K562 (cell line): ENCODE measurements around the gene MMEL1. TPM values are rescaled to one million over a fixed set of nuclear protein-coding genes. Genes with fewer than 3 reads are reported as not detected.

ENCODE experiments used
- CTCFL ChIP-seq: IDR thresholded peaks from 2 replicates; pipeline ENCODE4 v1.6.1; 2011; ENCODE audit warnings: borderline replicate concordance, low read depth, mild to moderate bottlenecking, moderate library complexity, low read length; ENCODE audit not compliant: insufficient read depth, poor library complexity, severe bottlenecking
- CXXC5 ChIP-seq: fragments of 250-450 bp; sonication (Bioruptor Pico); IDR thresholded peaks from 2 replicates; pipeline ENCODE4 v1.8.0; 2022; ENCODE audit warnings: inconsistent platforms, mild to moderate bottlenecking, moderate library complexity
- HDAC1 ChIP-seq, 2 experiments: fragments of 450-650 bp; IDR thresholded peaks; 2 replicates each; pipeline ENCODE4 v1.6.1; 2016 to 2017; ENCODE audit warnings: inconsistent platforms in 1 of 2, mild to moderate bottlenecking in 1 of 2, moderate library complexity in 1 of 2
- JUNB ChIP-seq: fragments of 450-650 bp; formaldehyde crosslinking; conservative IDR thresholded peaks from 2 replicates; pipeline ENCODE4 v1.4.0; 2020; ENCODE audit warnings: mild to moderate bottlenecking
- MED1 ChIP-seq: sonication (generic); formaldehyde crosslinking; IDR thresholded peaks from 2 replicates; pipeline ENCODE4 v1.8.1; 2023; ENCODE audit warnings: missing genetic modification reagents, borderline replicate concordance
- SIN3B ChIP-seq: fragments of 450-650 bp; IDR thresholded peaks from 2 replicates; pipeline ENCODE4 v1.6.1; 2017; ENCODE audit warnings: low read depth, mild to moderate bottlenecking, moderate library complexity
- SRSF7 ChIP-seq: fragments of 200-400 bp; formaldehyde crosslinking; optimal IDR thresholded peaks from 2 replicates; pipeline ENCODE3; 2017; ENCODE audit warnings: mild to moderate bottlenecking, low read depth, low read length
- VEZF1 ChIP-seq: fragments of 200-800 bp; sonication (Bioruptor generic); IDR thresholded peaks from 2 replicates; pipeline ENCODE4 v1.6.1; 2017; ENCODE audit warnings: missing genetic modification characterization, missing compliant biosample characterization
- ZKSCAN3 ChIP-seq: fragments of 250-450 bp; sonication (Bioruptor Pico); IDR thresholded peaks from 2 replicates; pipeline ENCODE4 v1.4.0; 2020
- ZNF436 ChIP-seq: fragments of 250-450, 450-650 bp; sonication (Bioruptor Pico); formaldehyde crosslinking; IDR thresholded peaks from 2 replicates; pipeline ENCODE4 v1.7.0; 2020; ENCODE audit warnings: mild to moderate bottlenecking
- ZNF583 ChIP-seq: fragments of 250-450 bp; sonication (Bioruptor Pico); IDR thresholded peaks from 2 replicates; pipeline ENCODE4 v1.4.0; 2020
- ZNF75A ChIP-seq: fragments of 450-650 bp; formaldehyde crosslinking; IDR thresholded peaks from 2 replicates; pipeline ENCODE4 v1.4.0; 2020; ENCODE audit warnings: mild to moderate bottlenecking
- polyA plus RNA-seq, 8 experiments: library from polyadenylated mRNA; depleted of rRNA in 4 of 8; stranded (reverse) in 5 of 8; unstranded in 3 of 8; fragments of >200 nt; fragmentation: Nextera tagmentation in 2 of 8; fragmentation: Illumina TruSeq in 1 of 8; extraction: Ambion mirVana in 2 of 8; extraction: Trizol in 1 of 8; gene quantifications; 2 replicates each; pipeline versions ENCODE4 v1.2.1 to v1.2.3, GENCODE V29; 2011 to 2014; ENCODE audit warnings: inconsistent platforms in 1 of 8, missing spikeins in 1 of 8
- total RNA-seq, 7 experiments: library from RNA; depleted of rRNA in 6 of 7; stranded (reverse); fragments of >200 nt in 6 of 7; fragmentation: Illumina TruSeq in 2 of 7; extraction: Trizol in 2 of 7; gene quantifications; 2 replicates each; pipeline versions ENCODE4 v1.2.1 to v1.2.3, GENCODE V29; 2011 to 2021; ENCODE audit warnings: low replicate concordance in 1 of 7
- TF ChIP-seq, protein P1 (sequence below), 2 experiments: fragments of 150-350 bp in 1 of 2; IDR thresholded peaks; 2 replicates each; pipeline ENCODE4 v1.6.1; 2012 to 2016; ENCODE audit warnings: low read depth in 2 of 2, low read length in 2 of 2, mild to moderate bottlenecking in 1 of 2, moderate library complexity in 1 of 2
- TF ChIP-seq, protein P2 (sequence below), 2 experiments: IDR thresholded peaks in 1 of 2; conservative IDR thresholded peaks in 1 of 2; 2 replicates each; pipeline ENCODE4 v1.6.1; 2016; ENCODE audit warnings: low read depth in 2 of 2, mild to moderate bottlenecking in 1 of 2, missing compliant biosample characterization in 1 of 2, missing genetic modification characterization in 1 of 2, moderate library complexity in 1 of 2

The MMEL1 gene
- total and polyA plus RNA-seq, 9 of the 15 experiments (the other 6 are each of a cell fraction or from before 2014, with no cell fraction given): not detected

GRCh38 chr1:2642560-2643413, 10.0 kb upstream of the MMEL1 start (continued):
- peak; percentile 87 for TF ChIP-seq VEZF1 (CRISPR knock-in tag)
- TF ChIP-seq SRSF7: no peak
- TF ChIP-seq ZNF75A (CRISPR knock-in tag): peak; percentile 55; the same call in 1 of the 2 replicates
- TF ChIP-seq, protein P1, sequence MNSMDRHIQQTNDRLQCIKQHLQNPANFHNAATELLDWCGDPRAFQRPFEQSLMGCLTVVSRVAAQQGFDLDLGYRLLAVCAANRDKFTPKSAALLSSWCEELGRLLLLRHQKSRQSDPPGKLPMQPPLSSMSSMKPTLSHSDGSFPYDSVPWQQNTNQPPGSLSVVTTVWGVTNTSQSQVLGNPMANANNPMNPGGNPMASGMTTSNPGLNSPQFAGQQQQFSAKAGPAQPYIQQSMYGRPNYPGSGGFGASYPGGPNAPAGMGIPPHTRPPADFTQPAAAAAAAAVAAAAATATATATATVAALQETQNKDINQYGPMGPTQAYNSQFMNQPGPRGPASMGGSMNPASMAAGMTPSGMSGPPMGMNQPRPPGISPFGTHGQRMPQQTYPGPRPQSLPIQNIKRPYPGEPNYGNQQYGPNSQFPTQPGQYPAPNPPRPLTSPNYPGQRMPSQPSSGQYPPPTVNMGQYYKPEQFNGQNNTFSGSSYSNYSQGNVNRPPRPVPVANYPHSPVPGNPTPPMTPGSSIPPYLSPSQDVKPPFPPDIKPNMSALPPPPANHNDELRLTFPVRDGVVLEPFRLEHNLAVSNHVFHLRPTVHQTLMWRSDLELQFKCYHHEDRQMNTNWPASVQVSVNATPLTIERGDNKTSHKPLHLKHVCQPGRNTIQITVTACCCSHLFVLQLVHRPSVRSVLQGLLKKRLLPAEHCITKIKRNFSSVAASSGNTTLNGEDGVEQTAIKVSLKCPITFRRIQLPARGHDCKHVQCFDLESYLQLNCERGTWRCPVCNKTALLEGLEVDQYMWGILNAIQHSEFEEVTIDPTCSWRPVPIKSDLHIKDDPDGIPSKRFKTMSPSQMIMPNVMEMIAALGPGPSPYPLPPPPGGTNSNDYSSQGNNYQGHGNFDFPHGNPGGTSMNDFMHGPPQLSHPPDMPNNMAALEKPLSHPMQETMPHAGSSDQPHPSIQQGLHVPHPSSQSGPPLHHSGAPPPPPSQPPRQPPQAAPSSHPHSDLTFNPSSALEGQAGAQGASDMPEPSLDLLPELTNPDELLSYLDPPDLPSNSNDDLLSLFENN (IDR thresholded peaks at IDR 0.05; ENCODE audit: low read depth in 2 of 2, low read length in 2 of 2): peak in 1 of 2 experiments; percentile 49; a peak in 2 of 4 replicates
- no peak for TF ChIP-seq ZKSCAN3 (CRISPR knock-in tag)
- 0 out of 2 replicates have a peak, but pooled peaks have one; percentile 31 for TF ChIP-seq ZNF436 (CRISPR knock-in tag)
- no peak for TF ChIP-seq MED1 (CRISPR knock-in tag)
- 0 out of 2 replicates have a peak, but pooled peaks have one; percentile 47 for TF ChIP-seq SIN3B
- peak in 1 of 2 experiments; percentile 53; a peak in 1 of 4 replicates for TF ChIP-seq HDAC1 (IDR thresholded peaks at IDR 0.05)
- TF ChIP-seq CXXC5 (CRISPR knock-in tag): peak; percentile 72
- TF ChIP-seq, protein P2, sequence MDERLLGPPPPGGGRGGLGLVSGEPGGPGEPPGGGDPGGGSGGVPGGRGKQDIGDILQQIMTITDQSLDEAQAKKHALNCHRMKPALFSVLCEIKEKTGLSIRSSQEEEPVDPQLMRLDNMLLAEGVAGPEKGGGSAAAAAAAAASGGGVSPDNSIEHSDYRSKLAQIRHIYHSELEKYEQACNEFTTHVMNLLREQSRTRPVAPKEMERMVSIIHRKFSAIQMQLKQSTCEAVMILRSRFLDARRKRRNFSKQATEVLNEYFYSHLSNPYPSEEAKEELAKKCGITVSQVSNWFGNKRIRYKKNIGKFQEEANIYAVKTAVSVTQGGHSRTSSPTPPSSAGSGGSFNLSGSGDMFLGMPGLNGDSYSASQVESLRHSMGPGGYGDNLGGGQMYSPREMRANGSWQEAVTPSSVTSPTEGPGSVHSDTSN (CRISPR knock-in tag; IDR thresholded peaks at IDR 0.05; ENCODE audit: low read depth): no peak
- TF ChIP-seq, protein P2 (tag; conservative IDR thresholded peaks at IDR 0.05; ENCODE audit: low read depth): no peak
- TF ChIP-seq ZNF583 (CRISPR knock-in tag): peak; percentile 74; the same call in 1 of the 2 replicates
- TF ChIP-seq JUNB (CRISPR knock-in tag): 0 out of 2 replicates have a peak, but pooled peaks have one; percentile 26
- peak; percentile 32 for TF ChIP-seq CTCFL
